IMR-90 (cell line): Measurements from ENCODE around the gene SH3RF3. TPM values are rescaled to one million over a fixed set of nuclear protein-coding genes. Genes with fewer than 3 reads are reported as not detected.

Experiments used
- ATAC-seq: fragments of 200-7000 bp; cut with Tn5 transposase; 2 replicates; pipeline ENCODE4 v1.9.1; 2020; ENCODE audit warnings: low read depth, mild to moderate bottlenecking, moderate library complexity
- BruUV-seq: library from RNA; stranded (reverse); fragments of 400-500 nt; replicated peaks from 2 replicates; lab custom pipeline; 2021; lab: Mats Ljungman, UMichigan
- CTCF ChIA-PET: fragments of 300-600 bp; formaldehyde crosslinking; extraction: SDS; loops from one replicate; lab custom pipeline; 2021; ENCODE audit warnings: antibody characterized with exemption; lab: Yijun Ruan, JAX
- POLR2A ChIA-PET: fragments of 300-600 bp; sonication (Branson Sonifier 250); formaldehyde crosslinking; loops from one replicate; lab custom pipeline; 2022; ENCODE audit warnings: antibody characterized with exemption; ENCODE audit not compliant: unreplicated experiment; lab: Charles Lee
- DNase-seq: peaks from one replicate; pipeline ENCODE4 v3.0.0; 2013
- H2AFZ ChIP-seq: replicated peaks from 2 replicates; pipeline ENCODE3; 2013; ENCODE audit warnings: low read length, mild to moderate bottlenecking; ENCODE audit not compliant: poor library complexity
- H2AK5ac ChIP-seq: 2 replicates; pipeline ENCODE4 v1.6.1; 2013; ENCODE audit warnings: low read depth, low read length, inconsistent platforms
- H2AK9ac ChIP-seq: replicated peaks from 2 replicates; pipeline ENCODE3; 2013; ENCODE audit warnings: mild to moderate bottlenecking, low read depth, low read length, moderate library complexity; ENCODE audit not compliant: poor library complexity
- H2BK120ac ChIP-seq: 2 replicates; pipeline ENCODE4 v1.6.1; 2013; ENCODE audit warnings: low read depth, low read length, inconsistent platforms
- H2BK15ac ChIP-seq: 3 replicates; pipeline ENCODE4 v1.6.1; 2013; ENCODE audit warnings: low read depth, low read length, inconsistent platforms
- H2BK20ac ChIP-seq: 2 replicates; pipeline ENCODE4 v1.6.1; 2013; ENCODE audit warnings: low read depth, mild to moderate bottlenecking, inconsistent platforms, low read length, moderate library complexity
- H2BK5ac ChIP-seq: 2 replicates; pipeline ENCODE4 v1.6.1; 2013; ENCODE audit warnings: mild to moderate bottlenecking, low read depth, low read length, inconsistent platforms; ENCODE audit not compliant: poor library complexity, severe bottlenecking
- H3K14ac ChIP-seq: replicated peaks from 2 replicates; pipeline ENCODE4 v1.6.1; 2013; ENCODE audit warnings: low read depth, low read length, inconsistent platforms
- H3K18ac ChIP-seq: 2 replicates; pipeline ENCODE4 v1.6.1; 2013; ENCODE audit warnings: low read depth, low read length, control low read depth
- H3K23ac ChIP-seq: 2 replicates; pipeline ENCODE4 v1.6.1; 2013; ENCODE audit warnings: low read depth, low read length, inconsistent platforms
- H3K27ac ChIP-seq: 2 replicates; pipeline ENCODE4 v1.5.1; 2013; ENCODE audit warnings: mild to moderate bottlenecking, control low read depth, low read length; ENCODE audit not compliant: insufficient read depth
- H3K27me3 ChIP-seq: 2 replicates; pipeline ENCODE4 v1.6.1; 2013; ENCODE audit warnings: low read length; ENCODE audit not compliant: control insufficient read depth, insufficient read depth
- H3K36me3 ChIP-seq: 2 replicates; pipeline ENCODE4 v1.6.1; 2013; ENCODE audit warnings: low read length, mixed read lengths; ENCODE audit not compliant: control insufficient read depth, insufficient read depth
- H3K4ac ChIP-seq: 2 replicates; pipeline ENCODE4 v1.6.1; 2013; ENCODE audit warnings: low read depth, low read length, inconsistent platforms
- H3K4me1 ChIP-seq: 2 replicates; pipeline ENCODE4 v1.6.1; 2013; ENCODE audit warnings: low read length, mixed read lengths; ENCODE audit not compliant: control insufficient read depth, insufficient read depth
- H3K4me2 ChIP-seq: 2 replicates; pipeline ENCODE4 v1.6.1; 2013; ENCODE audit warnings: low read depth, mild to moderate bottlenecking, control low read depth, low read length, moderate library complexity
- H3K4me3 ChIP-seq: 2 replicates; pipeline ENCODE4 v1.5.1; 2013; ENCODE audit warnings: low read depth, mild to moderate bottlenecking, control low read depth, low read length, moderate library complexity; ENCODE audit not compliant: insufficient read depth
- H3K56ac ChIP-seq: 2 replicates; pipeline ENCODE4 v1.6.1; 2013; ENCODE audit warnings: low read length, inconsistent platforms; ENCODE audit not compliant: insufficient read depth; ENCODE audit errors: extremely low read depth
- H3K79me1 ChIP-seq, 2 experiments: 2 replicates each; pipeline ENCODE4 v1.6.1; 2013; ENCODE audit warnings: low read length in 2 of 2, inconsistent platforms in 1 of 2, low read depth in 1 of 2
- H3K9ac ChIP-seq: 2 replicates; pipeline ENCODE4 v1.6.1; 2013; ENCODE audit warnings: low read depth, low read length, control low read depth
- H3K9me1 ChIP-seq: 2 replicates; pipeline ENCODE4 v1.6.1; 2013; ENCODE audit warnings: low read length, inconsistent platforms; ENCODE audit not compliant: insufficient read depth
- H3K9me3 ChIP-seq: 2 replicates; pipeline ENCODE4 v1.6.1; 2013; ENCODE audit warnings: low read length; ENCODE audit not compliant: control insufficient read depth, insufficient read depth
- H4K20me1 ChIP-seq: 2 replicates; pipeline ENCODE4 v1.6.1; 2013; ENCODE audit warnings: low read length, inconsistent platforms; ENCODE audit not compliant: insufficient read depth
- H4K5ac ChIP-seq: 2 replicates; pipeline ENCODE4 v1.6.1; 2013; ENCODE audit warnings: mild to moderate bottlenecking, low read depth, low read length, control low read depth
- H4K8ac ChIP-seq, 2 experiments: 2 replicates each; pipeline ENCODE4 v1.6.1; 2013; ENCODE audit warnings: low read depth in 2 of 2, low read length in 2 of 2, control low read depth in 1 of 2, inconsistent platforms in 1 of 2
- H4K91ac ChIP-seq: 2 replicates; pipeline ENCODE4 v1.6.1; 2013; ENCODE audit warnings: low read depth, low read length, inconsistent platforms; ENCODE audit not compliant: insufficient read depth
- BHLHE40 ChIP-seq: fragments of 150-350 bp; IDR thresholded peaks from 2 replicates; pipeline ENCODE4 v1.6.1; 2016; ENCODE audit warnings: mild to moderate bottlenecking, low read depth, low read length
- CEBPB ChIP-seq: IDR thresholded peaks from 2 replicates; pipeline ENCODE4 v1.6.1; 2012; ENCODE audit warnings: low read depth, low read length, improper control_type of control experiment
- ELK1 ChIP-seq: fragments of 150-350 bp; IDR thresholded peaks from 2 replicates; pipeline ENCODE4 v1.6.1; 2016; ENCODE audit warnings: low read depth, mild to moderate bottlenecking, low read length, moderate library complexity, borderline replicate concordance
- MAZ ChIP-seq: IDR thresholded peaks from 2 replicates; pipeline ENCODE4 v1.6.1; 2012; ENCODE audit warnings: low read depth, mild to moderate bottlenecking, low read length, improper control_type of control experiment, moderate library complexity, borderline replicate concordance
- NFE2L2 ChIP-seq: fragments of 150-350 bp; IDR thresholded peaks from 2 replicates; pipeline ENCODE4 v1.6.1; 2016; ENCODE audit warnings: low read depth, mild to moderate bottlenecking, low read length
- POLR2A ChIP-seq: IDR thresholded peaks from 2 replicates; pipeline ENCODE4 v1.6.1; 2012; ENCODE audit warnings: mild to moderate bottlenecking, low read depth, low read length
- SMC3 ChIP-seq: fragments of 150-350 bp; IDR thresholded peaks from 2 replicates; pipeline ENCODE4 v1.6.1; 2016; ENCODE audit warnings: low read depth, mild to moderate bottlenecking, antibody characterized with exemption, low read length, moderate library complexity
- USF2 ChIP-seq: fragments of 150-350 bp; IDR thresholded peaks from 2 replicates; pipeline ENCODE4 v1.6.1; 2017; ENCODE audit warnings: mild to moderate bottlenecking, antibody characterized with exemption, low read length, low read depth
- WGBS, 2 experiments: methylation state at CpG; one replicate each; pipeline versions ENCODE4 v1.1.5 to v1.1.7; 2013; ENCODE audit warnings: missing lambda C conversion rate in 2 of 2; ENCODE audit not compliant: insufficient read length in 1 of 2; ENCODE audit errors: extremely low coverage in 2 of 2; 5-methylcytosine and 5-hydroxymethylcytosine counted together
- dilution Hi-C: fragments of 300-500 bp; cut with HindIII; formaldehyde crosslinking; loops from one replicate; pipeline ENCODE4 v1.14.3; 2018; ENCODE audit warnings: low sequenced_read_pairs; ENCODE audit not compliant: unreplicated experiment
- in situ Hi-C: fragments of 300-500 bp; cut with MboI; formaldehyde crosslinking; loops from 3 replicates; pipeline ENCODE4 v1.14.3; 2019; ENCODE audit warnings: low sequenced_read_pairs, inconsistent platforms, mixed read lengths
- intact Hi-C: fragments of 100-400 bp; cut with micrococcal nuclease; formaldehyde crosslinking; loops from 2 replicates; pipeline ENCODE4 v1.10.0; 2022
- polyA plus RNA-seq, 3 experiments: library from polyadenylated mRNA; depleted of rRNA; stranded (reverse); fragments of >200 nt; gene quantifications; 2 replicates each; pipeline ENCODE4 v1.2.3, GENCODE V29; 2012; ENCODE audit warnings: low replicate concordance in 1 of 3
- total RNA-seq: library from RNA; depleted of rRNA; stranded (reverse); fragments of >200 nt; gene quantifications from 2 replicates; pipeline ENCODE4 v1.2.3, GENCODE V29; 2012

SH3RF3 gene
- total and polyA plus RNA-seq, 2 of the 4 experiments (the other 2 are of a cell fraction): 3.4 to 5.3 TPM

- no peak for TF ChIP-seq ELK1
- TF ChIP-seq MAZ: no peak
- no peak for TF ChIP-seq CEBPB
- TF ChIP-seq USF2: no peak
- no peak for TF ChIP-seq POLR2A
- no peak for TF ChIP-seq BHLHE40
- TF ChIP-seq SMC3: no peak
- no peak for TF ChIP-seq NFE2L2
- Histone ChIP-seq H3K23ac (no peak overlapping the region), H2BK15ac (no peak overlapping the region), H3K27ac (no peak overlapping the region), H3K4me1 (peaks cover 3% of the 10 kb centered on the region; the same call in 1 of the 2 replicates), H3K56ac (no peak overlapping the region), H2AK5ac (no peak overlapping the region), H4K20me1 (no peaks in the 10 kb centered on the region), H4K91ac (no peak overlapping the region), H3K4me3 (no peak overlapping the region), H3K79me1 (no peaks in the 10 kb centered on the region), H2BK20ac (no peak overlapping the region), H3K4me2 (no peak overlapping the region), H3K9me3 (peaks cover 4% of the 10 kb centered on the region; the same call in 1 of the 2 replicates), H2BK5ac (no peak overlapping the region), H2BK120ac (no peak overlapping the region), H4K5ac (no peak overlapping the region), H3K36me3 (no peaks in the 10 kb centered on the region), H3K9me1 (no peaks in the 10 kb centered on the region), H2AK9ac (no peak overlapping the region), H3K27me3 (peaks cover 23% of the 10 kb centered on the region), H3K14ac (no peak overlapping the region), H2AFZ (no peak overlapping the region), H3K4ac (no peak overlapping the region), H3K9ac (no peak overlapping the region), H3K18ac (no peak overlapping the region), H4K8ac (no peak overlapping the region)
- intact Hi-C loops: no loop called here
- ChIA-PET POLR2A (no interaction called here), CTCF (no interaction called here)
- no TSS peak for BruUV-seq
- 90% methylated on average over 3 of the region's 11 CpGs; no CpG with 5 or more reads in 1 of the 2 experiments for WGBS, 2 experiments
- dilution Hi-C loops: no loop called here
- DNase-seq: no peak
- ATAC-seq: no peak
- in situ Hi-C loops: no loop called here
Measured at GRCh38 chr2:109087055-109087663, 41.8 kb upstream of the SH3RF3 start.
